ENCODE measurements around the gene MGP. TPM values are rescaled to one million over a fixed set of nuclear protein-coding genes. Genes with fewer than 3 reads are reported as not detected.
A peak's percentile ranks its signal among the peaks of the same experiment; 100 is the strongest.

The MGP gene
- 0.72 TPM for total RNA-seq (2021; ENCODE audit: unreplicated experiment)
- not detected for polyA plus RNA-seq (2012; ENCODE audit: insufficient read length)
- percentile 25 among the genes with signal in this experiment for Bru-seq, nascent RNA
- percentile 26 among the genes with signal in this experiment for BruChase-seq, experiment 1, labeled RNA remaining after a 2-hour chase
- percentile 26 among the genes with signal in this experiment for BruChase-seq, experiment 2, labeled RNA remaining after a 6-hour chase
- long read RNA-seq, partial matches to known transcripts: 0 of 1 reads
- long read RNA-seq, other reads (novel, unspliced or antisense): 0 of 1 reads

DNA sequence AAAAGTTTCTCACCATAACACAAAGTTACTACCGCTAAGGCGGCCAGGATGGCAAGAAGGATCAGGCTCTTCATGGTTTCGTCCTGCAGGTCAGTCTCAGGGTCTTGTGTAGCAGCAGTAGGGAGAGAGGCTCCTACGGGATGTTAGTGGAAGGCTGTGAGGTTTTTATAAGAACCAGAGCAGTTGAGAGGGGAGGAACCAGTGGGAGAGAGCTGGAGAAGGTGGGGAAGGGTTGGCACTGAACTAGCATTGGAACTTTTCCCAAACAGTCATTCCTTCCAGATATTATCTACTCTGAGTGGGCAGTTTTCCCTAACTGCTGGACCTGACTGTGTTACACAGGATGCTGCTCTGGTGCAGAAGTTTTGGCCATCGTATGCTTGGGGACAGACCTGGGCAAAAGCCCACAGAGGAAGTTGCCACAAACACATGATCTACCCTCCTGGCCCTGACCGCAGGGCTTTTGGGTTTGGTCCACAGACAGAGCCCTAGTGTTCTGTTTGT is at the start of gene MGP:
Gene MGP (minus strand): TSS at position 137 of the 504 bp plus-strand sequence. CDS start 63 bp downstream, at position 74.
- H3K36me3 ChIP-seq (ENCODE audit: control insufficient read depth, insufficient read depth, low read length): no peaks in the 10 kb centered on the region
- DNase-seq (ENCODE audit: low read depth, low spot score) (no peak), ATAC-seq (no peak)
- in situ Hi-C loops (cut with HindIII; ENCODE audit: low pct_unique_long_range_greater_than_20kb, low sequenced_read_pairs): no loop called here
- no peak within 1 kb of the TSS for H3K27ac ChIP-seq (ENCODE audit: low read length)
- POLR2A ChIA-PET: no interaction called here
- CTCF ChIA-PET: interaction anchor here (0.6 kb wide), 1 partner anchor 110 kb away, joined by 3 read pairs; no protein-coding TSS in a partner anchor
- BruUV-seq (replicated peaks): no TSS peak
- H3K27me3 ChIP-seq (ENCODE audit: control insufficient read depth, insufficient read depth, low read length): no peaks in the 10 kb centered on the region
- no peaks in the 10 kb centered on the region for H3K9me3 ChIP-seq (ENCODE audit: control insufficient read depth, insufficient read depth, low read depth, low read length)
- H3K4me1 ChIP-seq (ENCODE audit: control insufficient read depth, insufficient read depth, low read length): no peaks in the 10 kb centered on the region
- H3K4me3 ChIP-seq (ENCODE audit: low read depth in 2 of 2, low read length in 2 of 2): peak within 1 kb of the TSS in 1 of 2 experiments; percentile 12; a peak in 1 of 4 replicates
- intact Hi-C loops (cut with micrococcal nuclease; ENCODE audit: unreplicated experiment): no loop called here
- no peak for TF ChIP-seq SIN3A (IDR thresholded peaks at IDR 0.05; ENCODE audit: borderline replicate concordance, insufficient read depth, low read depth, low read length)
- TF ChIP-seq TCF7L2 (IDR thresholded peaks at IDR 0.05; ENCODE audit: low read depth, low read length): no peak
- TF ChIP-seq, protein P1, sequence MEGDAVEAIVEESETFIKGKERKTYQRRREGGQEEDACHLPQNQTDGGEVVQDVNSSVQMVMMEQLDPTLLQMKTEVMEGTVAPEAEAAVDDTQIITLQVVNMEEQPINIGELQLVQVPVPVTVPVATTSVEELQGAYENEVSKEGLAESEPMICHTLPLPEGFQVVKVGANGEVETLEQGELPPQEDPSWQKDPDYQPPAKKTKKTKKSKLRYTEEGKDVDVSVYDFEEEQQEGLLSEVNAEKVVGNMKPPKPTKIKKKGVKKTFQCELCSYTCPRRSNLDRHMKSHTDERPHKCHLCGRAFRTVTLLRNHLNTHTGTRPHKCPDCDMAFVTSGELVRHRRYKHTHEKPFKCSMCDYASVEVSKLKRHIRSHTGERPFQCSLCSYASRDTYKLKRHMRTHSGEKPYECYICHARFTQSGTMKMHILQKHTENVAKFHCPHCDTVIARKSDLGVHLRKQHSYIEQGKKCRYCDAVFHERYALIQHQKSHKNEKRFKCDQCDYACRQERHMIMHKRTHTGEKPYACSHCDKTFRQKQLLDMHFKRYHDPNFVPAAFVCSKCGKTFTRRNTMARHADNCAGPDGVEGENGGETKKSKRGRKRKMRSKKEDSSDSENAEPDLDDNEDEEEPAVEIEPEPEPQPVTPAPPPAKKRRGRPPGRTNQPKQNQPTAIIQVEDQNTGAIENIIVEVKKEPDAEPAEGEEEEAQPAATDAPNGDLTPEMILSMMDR (IDR thresholded peaks at IDR 0.05): no peak
- TF ChIP-seq, protein P2, sequence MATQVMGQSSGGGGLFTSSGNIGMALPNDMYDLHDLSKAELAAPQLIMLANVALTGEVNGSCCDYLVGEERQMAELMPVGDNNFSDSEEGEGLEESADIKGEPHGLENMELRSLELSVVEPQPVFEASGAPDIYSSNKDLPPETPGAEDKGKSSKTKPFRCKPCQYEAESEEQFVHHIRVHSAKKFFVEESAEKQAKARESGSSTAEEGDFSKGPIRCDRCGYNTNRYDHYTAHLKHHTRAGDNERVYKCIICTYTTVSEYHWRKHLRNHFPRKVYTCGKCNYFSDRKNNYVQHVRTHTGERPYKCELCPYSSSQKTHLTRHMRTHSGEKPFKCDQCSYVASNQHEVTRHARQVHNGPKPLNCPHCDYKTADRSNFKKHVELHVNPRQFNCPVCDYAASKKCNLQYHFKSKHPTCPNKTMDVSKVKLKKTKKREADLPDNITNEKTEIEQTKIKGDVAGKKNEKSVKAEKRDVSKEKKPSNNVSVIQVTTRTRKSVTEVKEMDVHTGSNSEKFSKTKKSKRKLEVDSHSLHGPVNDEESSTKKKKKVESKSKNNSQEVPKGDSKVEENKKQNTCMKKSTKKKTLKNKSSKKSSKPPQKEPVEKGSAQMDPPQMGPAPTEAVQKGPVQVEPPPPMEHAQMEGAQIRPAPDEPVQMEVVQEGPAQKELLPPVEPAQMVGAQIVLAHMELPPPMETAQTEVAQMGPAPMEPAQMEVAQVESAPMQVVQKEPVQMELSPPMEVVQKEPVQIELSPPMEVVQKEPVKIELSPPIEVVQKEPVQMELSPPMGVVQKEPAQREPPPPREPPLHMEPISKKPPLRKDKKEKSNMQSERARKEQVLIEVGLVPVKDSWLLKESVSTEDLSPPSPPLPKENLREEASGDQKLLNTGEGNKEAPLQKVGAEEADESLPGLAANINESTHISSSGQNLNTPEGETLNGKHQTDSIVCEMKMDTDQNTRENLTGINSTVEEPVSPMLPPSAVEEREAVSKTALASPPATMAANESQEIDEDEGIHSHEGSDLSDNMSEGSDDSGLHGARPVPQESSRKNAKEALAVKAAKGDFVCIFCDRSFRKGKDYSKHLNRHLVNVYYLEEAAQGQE (IDR thresholded peaks at IDR 0.05; ENCODE audit: insufficient read depth in 1 of 2, low read depth in 2 of 2, low read length in 1 of 2): no peak
- TF ChIP-seq POLR2AphosphoS5 (IDR thresholded peaks at IDR 0.05; ENCODE audit: low read depth, low read length): no peak

DNA sequence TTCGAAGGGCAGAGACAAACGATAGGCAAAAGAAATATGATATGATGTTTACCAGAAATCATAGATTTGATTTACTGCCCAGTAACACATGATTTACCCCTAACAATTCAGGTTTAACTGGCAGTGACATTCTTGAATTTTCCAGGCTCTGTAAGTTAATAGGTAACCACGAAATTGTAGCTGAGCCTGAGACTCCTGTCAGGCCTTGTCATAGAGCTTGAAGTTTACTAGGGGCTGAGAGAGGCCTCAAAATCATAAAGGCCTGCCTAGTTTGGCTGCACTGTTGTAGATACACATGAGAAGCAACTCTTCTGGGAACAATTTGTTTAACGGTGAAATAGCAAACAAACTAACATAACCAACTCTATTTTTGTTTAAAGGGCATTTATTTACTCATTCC is 49.4 kb upstream of the MGP start:
- Histone ChIP-seq H3K36me3 (ENCODE audit: control insufficient read depth, insufficient read depth, low read length) (no peaks in the 10 kb centered on the region), H3K4me1 (ENCODE audit: control insufficient read depth, insufficient read depth, low read length) (no peaks in the 10 kb centered on the region), H3K9me3 (ENCODE audit: control insufficient read depth, insufficient read depth, low read depth, low read length) (no peaks in the 10 kb centered on the region), H3K27ac (ENCODE audit: low read length) (no peak overlapping the region), H3K4me3 (ENCODE audit: low read depth in 2 of 2, low read length in 2 of 2) (no peak overlapping the region), H3K27me3 (ENCODE audit: control insufficient read depth, insufficient read depth, low read length) (no peaks in the 10 kb centered on the region)
- intact Hi-C loops (cut with micrococcal nuclease; ENCODE audit: unreplicated experiment) (no loop called here), in situ Hi-C loops (cut with HindIII; ENCODE audit: low pct_unique_long_range_greater_than_20kb, low sequenced_read_pairs) (no loop called here)
- TF ChIP-seq POLR2AphosphoS5 (IDR thresholded peaks at IDR 0.05; ENCODE audit: low read depth, low read length) (no peak), TCF7L2 (IDR thresholded peaks at IDR 0.05; ENCODE audit: low read depth, low read length) (no peak), SIN3A (IDR thresholded peaks at IDR 0.05; ENCODE audit: borderline replicate concordance, insufficient read depth, low read depth, low read length) (no peak)
- TF ChIP-seq, protein P1 (IDR thresholded peaks at IDR 0.05): no peak
- TF ChIP-seq, protein P2 (IDR thresholded peaks at IDR 0.05; ENCODE audit: insufficient read depth in 1 of 2, low read depth in 2 of 2, low read length in 1 of 2): no peak
- BruUV-seq (replicated peaks): no TSS peak
- ATAC-seq (no peak), DNase-seq (ENCODE audit: low read depth, low spot score) (no peak)
- CTCF ChIA-PET: no interaction called here
- POLR2A ChIA-PET: no interaction called here

Data from Panc1 (cell line).